GM23338 (cell line): Measurements from ENCODE around the gene WNT2. TPM values are rescaled to one million over a fixed set of nuclear protein-coding genes. Genes with fewer than 3 reads are reported as not detected.

ENCODE experiments used
- ATAC-seq: fragments of 200-7000 bp; cut with Tn5 transposase; 3 replicates; pipeline ENCODE4 v1.9.1; 2020
- DNase-seq: peaks from one replicate; pipeline ENCODE4 v3.0.0-alpha.2; 2015; ENCODE audit warnings: low spot score
- H2AFZ ChIP-seq: fragments of 200-600 bp; sonication (generic); 2 replicates; pipeline ENCODE4 v1.8.0; 2016; ENCODE audit warnings: antibody characterized with exemption, mild to moderate bottlenecking, moderate library complexity
- H3F3A ChIP-seq: fragments of 200-600 bp; sonication (generic); replicated peaks from 2 replicates; pipeline ENCODE4 v1.8.0; 2017; ENCODE audit warnings: antibody characterized with exemption, mixed run types, low read depth
- H3K27ac ChIP-seq: fragments of 200-600 bp; sonication (generic); 2 replicates; pipeline ENCODE4 v1.6.1; 2016; ENCODE audit warnings: low read depth
- H3K27me3 ChIP-seq: fragments of 200-600 bp; sonication (generic); 2 replicates; pipeline ENCODE4 v1.8.0; 2016; ENCODE audit warnings: mild to moderate bottlenecking, mixed run types, moderate library complexity; ENCODE audit not compliant: insufficient read depth
- H3K36me3 ChIP-seq: fragments of 200-600 bp; sonication (generic); 2 replicates; pipeline ENCODE4 v1.8.0; 2016; ENCODE audit warnings: mild to moderate bottlenecking; ENCODE audit not compliant: insufficient read depth
- H3K4me1 ChIP-seq: fragments of 200-600 bp; sonication (generic); 2 replicates; pipeline ENCODE4 v1.8.0; 2016; ENCODE audit warnings: mild to moderate bottlenecking, moderate library complexity; ENCODE audit not compliant: insufficient read depth
- H3K4me2 ChIP-seq: fragments of 200-600 bp; sonication (generic); 2 replicates; pipeline ENCODE4 v1.7.1; 2017; ENCODE audit warnings: mixed run types
- H3K4me3 ChIP-seq: fragments of 200-600 bp; sonication (generic); 2 replicates; pipeline ENCODE4 v1.6.1; 2016; ENCODE audit warnings: mixed run types
- H3K79me2 ChIP-seq: fragments of 200-600 bp; sonication (generic); replicated peaks from 2 replicates; pipeline ENCODE4 v1.8.0; 2017; ENCODE audit warnings: mild to moderate bottlenecking; ENCODE audit not compliant: insufficient read depth
- H3K9me2 ChIP-seq: fragments of 200-600 bp; sonication (generic); 2 replicates; pipeline ENCODE4 v1.8.0; 2017; ENCODE audit not compliant: insufficient read depth
- H4K20me1 ChIP-seq: fragments of 200-600 bp; sonication (generic); replicated peaks from 2 replicates; pipeline ENCODE4 v1.8.0; 2017; ENCODE audit warnings: mild to moderate bottlenecking; ENCODE audit not compliant: insufficient read depth
- H3K27ac Mint-ChIP-seq: 2 replicates; pipeline ENCODE4 v1.8.0; 2020; ENCODE audit warnings: inconsistent platforms, mild to moderate bottlenecking, moderate library complexity, mixed read lengths
- H3K27me3 Mint-ChIP-seq: 3 replicates; pipeline ENCODE4 v1.8.0; 2022; ENCODE audit warnings: low read depth, mild to moderate bottlenecking, moderate library complexity, mixed read lengths, inconsistent platforms; ENCODE audit not compliant: insufficient read depth, poor library complexity
- H3K36me3 Mint-ChIP-seq: 3 replicates; pipeline ENCODE4 v1.8.0; 2021; ENCODE audit warnings: low read depth, mild to moderate bottlenecking, inconsistent platforms, moderate library complexity, mixed read lengths
- H3K4me1 Mint-ChIP-seq: 3 replicates; pipeline ENCODE4 v1.8.0; 2020; ENCODE audit warnings: mild to moderate bottlenecking, inconsistent platforms, mixed read lengths
- H3K4me3 Mint-ChIP-seq: 3 replicates; pipeline ENCODE4 v1.8.0; 2021; ENCODE audit warnings: moderate library complexity, mild to moderate bottlenecking, inconsistent platforms, mixed read lengths
- H3K9me3 Mint-ChIP-seq: 3 replicates; pipeline ENCODE4 v1.8.0; 2020; ENCODE audit warnings: moderate library complexity, mild to moderate bottlenecking, inconsistent platforms, mixed read lengths
- CREB1 ChIP-seq: fragments of 250-450 bp; sonication (Bioruptor Pico); IDR thresholded peaks from 2 replicates; pipeline ENCODE4 v1.5.0; 2020; ENCODE audit warnings: low read depth, mild to moderate bottlenecking, moderate library complexity
- EZH2 ChIP-seq: fragments of 200-600 bp; sonication (generic); IDR thresholded peaks from one replicate; pipeline ENCODE4 v1.8.0; 2017; ENCODE audit warnings: antibody characterized with exemption, mild to moderate bottlenecking, low read depth; ENCODE audit not compliant: unreplicated experiment
- EZH2phosphoT487 ChIP-seq: fragments of 200-600 bp; sonication (generic); IDR thresholded peaks from one replicate; pipeline ENCODE4 v1.8.1; 2018; ENCODE audit warnings: antibody characterized with exemption; ENCODE audit not compliant: unreplicated experiment
- JUNB ChIP-seq: IDR thresholded peaks from one replicate; pipeline ENCODE4 v1.6.1; 2016; ENCODE audit warnings: antibody characterized with exemption; ENCODE audit not compliant: unreplicated experiment
- NANOG ChIP-seq: IDR thresholded peaks from 2 replicates; pipeline ENCODE4 v1.6.1; 2016; ENCODE audit warnings: antibody characterized with exemption, borderline replicate concordance
- POLR2AphosphoS5 ChIP-seq: IDR thresholded peaks from 2 replicates; pipeline ENCODE4 v1.6.1; 2016; ENCODE audit warnings: antibody characterized with exemption, low read depth
- STAT1 ChIP-seq: IDR thresholded peaks from one replicate; pipeline ENCODE4 v1.6.1; 2016; ENCODE audit warnings: antibody characterized with exemption; ENCODE audit not compliant: unreplicated experiment
- ZNF114 ChIP-seq: fragments of 250-450 bp; sonication (Bioruptor Pico); IDR thresholded peaks from 2 replicates; pipeline ENCODE4 v1.5.0; 2020; ENCODE audit warnings: mild to moderate bottlenecking, moderate library complexity
- ZNF331 ChIP-seq: fragments of 250-450 bp; sonication (Bioruptor Pico); IDR thresholded peaks from 2 replicates; pipeline ENCODE4 v1.5.0; 2020; ENCODE audit warnings: low read depth, mild to moderate bottlenecking, moderate library complexity
- polyA plus RNA-seq: library from polyadenylated mRNA; unstranded; fragments of >200 nt; fragmentation: Nextera tagmentation; extraction: Ambion mirVana; gene quantifications from 2 replicates; pipeline ENCODE4 v1.2.1, GENCODE V29; 2016
- total RNA-seq: library from RNA; depleted of rRNA; stranded (reverse); fragments of >200 nt; shearing (Covaris generic); gene quantifications from 2 replicates; pipeline ENCODE4 v1.2.3, GENCODE V29; 2014
- TF ChIP-seq, protein P1 (sequence below): IDR thresholded peaks from 2 replicates; pipeline ENCODE4 v1.6.1; 2016; ENCODE audit warnings: antibody characterized with exemption
- TF ChIP-seq, protein P2 (sequence below): fragments of 250-450 bp; sonication (Bioruptor Pico); IDR thresholded peaks from 2 replicates; pipeline ENCODE4 v1.5.0; 2020; ENCODE audit warnings: mild to moderate bottlenecking, moderate library complexity
- TF ChIP-seq, protein P3 (sequence below), 2 experiments: fragments of 200-600 bp in 1 of 2; sonication (generic) in 1 of 2; conservative IDR thresholded peaks; 2 replicates each; pipeline versions ENCODE4 v1.5.1 to v1.6.1; 2016 to 2017; ENCODE audit warnings: antibody characterized with exemption in 2 of 2, low read depth in 2 of 2, mild to moderate bottlenecking in 2 of 2, moderate library complexity in 1 of 2
- TF ChIP-seq, protein P4 (sequence below): IDR thresholded peaks from one replicate; pipeline ENCODE4 v1.6.1; 2018; ENCODE audit warnings: antibody characterized with exemption; ENCODE audit not compliant: unreplicated experiment

The WNT2 gene
- total and polyA plus RNA-seq, 2 experiments from 2014 or later = not detected

DNA sequence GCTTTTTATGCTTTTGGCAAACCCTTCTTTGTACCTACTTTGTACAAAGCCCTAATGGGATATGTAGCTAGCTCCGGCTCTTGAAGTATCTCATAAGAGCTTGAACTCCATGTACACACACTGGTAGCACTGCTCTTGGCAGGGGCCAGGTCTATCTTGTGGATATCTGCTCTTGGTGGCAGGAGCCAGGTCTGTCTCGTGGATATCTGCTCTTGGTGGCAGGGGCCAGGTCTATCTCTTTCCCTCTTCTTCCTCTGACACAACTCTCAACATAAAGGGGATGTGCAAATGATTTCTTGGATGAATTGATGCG lies 91.9 kb downstream of the WNT2 start:
- peaks cover 4% of the 10 kb centered on the region; the same call in 2 of the 3 replicates for H3K4me1 Mint-ChIP-seq
- no peak for DNase-seq
- no peak overlapping the region for H3K27ac ChIP-seq

More for the DNA sequence above, 91.9 kb downstream of the WNT2 start:
- no peaks in the 10 kb centered on the region for H3K27me3 ChIP-seq
- no peaks in the 10 kb centered on the region for H3K4me1 ChIP-seq
- no peaks in the 10 kb centered on the region for H3K79me2 ChIP-seq
- H3K9me3 Mint-ChIP-seq = 0 out of 3 replicates have a peak, but pooled peaks cover 2% of the 10 kb centered on the region
- H3K4me3 Mint-ChIP-seq = no peak overlapping the region
- no peak for ATAC-seq
- H3K4me3 ChIP-seq = no peak overlapping the region
- H3K4me2 ChIP-seq = no peak overlapping the region
- H3F3A ChIP-seq = no peaks in the 10 kb centered on the region
- no peak overlapping the region for H3K27ac Mint-ChIP-seq
- H4K20me1 ChIP-seq = no peaks in the 10 kb centered on the region
- H3K36me3 ChIP-seq = no peaks in the 10 kb centered on the region
- no peak overlapping the region for H2AFZ ChIP-seq
- H3K36me3 Mint-ChIP-seq = no peaks in the 10 kb centered on the region
- no peaks in the 10 kb centered on the region for H3K27me3 Mint-ChIP-seq
- TF ChIP-seq STAT1 (no peak), JUNB (no peak), ZNF114 (no peak), CREB1 (no peak), POLR2AphosphoS5 (no peak), ZNF331 (CRISPR knock-in tag) (no peak), EZH2phosphoT487 (no peak), EZH2 (no peak), NANOG (no peak)
- TF ChIP-seq, protein P1, sequence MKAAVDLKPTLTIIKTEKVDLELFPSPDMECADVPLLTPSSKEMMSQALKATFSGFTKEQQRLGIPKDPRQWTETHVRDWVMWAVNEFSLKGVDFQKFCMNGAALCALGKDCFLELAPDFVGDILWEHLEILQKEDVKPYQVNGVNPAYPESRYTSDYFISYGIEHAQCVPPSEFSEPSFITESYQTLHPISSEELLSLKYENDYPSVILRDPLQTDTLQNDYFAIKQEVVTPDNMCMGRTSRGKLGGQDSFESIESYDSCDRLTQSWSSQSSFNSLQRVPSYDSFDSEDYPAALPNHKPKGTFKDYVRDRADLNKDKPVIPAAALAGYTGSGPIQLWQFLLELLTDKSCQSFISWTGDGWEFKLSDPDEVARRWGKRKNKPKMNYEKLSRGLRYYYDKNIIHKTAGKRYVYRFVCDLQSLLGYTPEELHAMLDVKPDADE = no peak
- TF ChIP-seq, protein P2, sequence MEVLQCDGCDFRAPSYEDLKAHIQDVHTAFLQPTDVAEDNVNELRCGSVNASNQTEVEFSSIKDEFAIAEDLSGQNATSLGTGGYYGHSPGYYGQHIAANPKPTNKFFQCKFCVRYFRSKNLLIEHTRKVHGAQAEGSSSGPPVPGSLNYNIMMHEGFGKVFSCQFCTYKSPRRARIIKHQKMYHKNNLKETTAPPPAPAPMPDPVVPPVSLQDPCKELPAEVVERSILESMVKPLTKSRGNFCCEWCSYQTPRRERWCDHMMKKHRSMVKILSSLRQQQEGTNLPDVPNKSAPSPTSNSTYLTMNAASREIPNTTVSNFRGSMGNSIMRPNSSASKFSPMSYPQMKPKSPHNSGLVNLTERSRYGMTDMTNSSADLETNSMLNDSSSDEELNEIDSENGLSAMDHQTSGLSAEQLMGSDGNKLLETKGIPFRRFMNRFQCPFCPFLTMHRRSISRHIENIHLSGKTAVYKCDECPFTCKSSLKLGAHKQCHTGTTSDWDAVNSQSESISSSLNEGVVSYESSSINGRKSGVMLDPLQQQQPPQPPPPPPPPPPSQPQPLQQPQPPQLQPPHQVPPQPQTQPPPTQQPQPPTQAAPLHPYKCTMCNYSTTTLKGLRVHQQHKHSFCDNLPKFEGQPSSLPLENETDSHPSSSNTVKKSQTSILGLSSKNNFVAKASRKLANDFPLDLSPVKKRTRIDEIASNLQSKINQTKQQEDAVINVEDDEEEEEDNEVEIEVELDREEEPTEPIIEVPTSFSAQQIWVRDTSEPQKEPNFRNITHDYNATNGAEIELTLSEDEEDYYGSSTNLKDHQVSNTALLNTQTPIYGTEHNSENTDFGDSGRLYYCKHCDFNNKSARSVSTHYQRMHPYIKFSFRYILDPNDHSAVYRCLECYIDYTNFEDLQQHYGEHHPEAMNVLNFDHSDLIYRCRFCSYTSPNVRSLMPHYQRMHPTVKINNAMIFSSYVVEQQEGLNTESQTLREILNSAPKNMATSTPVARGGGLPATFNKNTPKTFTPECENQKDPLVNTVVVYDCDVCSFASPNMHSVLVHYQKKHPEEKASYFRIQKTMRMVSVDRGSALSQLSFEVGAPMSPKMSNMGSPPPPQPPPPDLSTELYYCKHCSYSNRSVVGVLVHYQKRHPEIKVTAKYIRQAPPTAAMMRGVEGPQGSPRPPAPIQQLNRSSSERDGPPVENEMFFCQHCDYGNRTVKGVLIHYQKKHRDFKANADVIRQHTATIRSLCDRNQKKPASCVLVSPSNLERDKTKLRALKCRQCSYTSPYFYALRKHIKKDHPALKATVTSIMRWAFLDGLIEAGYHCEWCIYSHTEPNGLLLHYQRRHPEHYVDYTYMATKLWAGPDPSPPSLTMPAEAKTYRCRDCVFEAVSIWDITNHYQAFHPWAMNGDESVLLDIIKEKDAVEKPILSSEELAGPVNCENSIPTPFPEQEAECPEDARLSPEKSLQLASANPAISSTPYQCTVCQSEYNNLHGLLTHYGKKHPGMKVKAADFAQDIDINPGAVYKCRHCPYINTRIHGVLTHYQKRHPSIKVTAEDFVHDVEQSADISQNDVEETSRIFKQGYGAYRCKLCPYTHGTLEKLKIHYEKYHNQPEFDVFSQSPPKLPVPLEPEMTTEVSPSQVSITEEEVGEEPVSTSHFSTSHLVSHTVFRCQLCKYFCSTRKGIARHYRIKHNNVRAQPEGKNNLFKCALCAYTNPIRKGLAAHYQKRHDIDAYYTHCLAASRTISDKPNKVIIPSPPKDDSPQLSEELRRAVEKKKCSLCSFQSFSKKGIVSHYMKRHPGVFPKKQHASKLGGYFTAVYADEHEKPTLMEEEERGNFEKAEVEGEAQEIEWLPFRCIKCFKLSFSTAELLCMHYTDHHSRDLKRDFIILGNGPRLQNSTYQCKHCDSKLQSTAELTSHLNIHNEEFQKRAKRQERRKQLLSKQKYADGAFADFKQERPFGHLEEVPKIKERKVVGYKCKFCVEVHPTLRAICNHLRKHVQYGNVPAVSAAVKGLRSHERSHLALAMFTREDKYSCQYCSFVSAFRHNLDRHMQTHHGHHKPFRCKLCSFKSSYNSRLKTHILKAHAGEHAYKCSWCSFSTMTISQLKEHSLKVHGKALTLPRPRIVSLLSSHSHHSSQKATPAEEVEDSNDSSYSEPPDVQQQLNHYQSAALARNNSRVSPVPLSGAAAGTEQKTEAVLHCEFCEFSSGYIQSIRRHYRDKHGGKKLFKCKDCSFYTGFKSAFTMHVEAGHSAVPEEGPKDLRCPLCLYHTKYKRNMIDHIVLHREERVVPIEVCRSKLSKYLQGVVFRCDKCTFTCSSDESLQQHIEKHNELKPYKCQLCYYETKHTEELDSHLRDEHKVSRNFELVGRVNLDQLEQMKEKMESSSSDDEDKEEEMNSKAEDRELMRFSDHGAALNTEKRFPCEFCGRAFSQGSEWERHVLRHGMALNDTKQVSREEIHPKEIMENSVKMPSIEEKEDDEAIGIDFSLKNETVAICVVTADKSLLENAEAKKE (CRISPR knock-in tag) = no peak
- TF ChIP-seq, protein P3, sequence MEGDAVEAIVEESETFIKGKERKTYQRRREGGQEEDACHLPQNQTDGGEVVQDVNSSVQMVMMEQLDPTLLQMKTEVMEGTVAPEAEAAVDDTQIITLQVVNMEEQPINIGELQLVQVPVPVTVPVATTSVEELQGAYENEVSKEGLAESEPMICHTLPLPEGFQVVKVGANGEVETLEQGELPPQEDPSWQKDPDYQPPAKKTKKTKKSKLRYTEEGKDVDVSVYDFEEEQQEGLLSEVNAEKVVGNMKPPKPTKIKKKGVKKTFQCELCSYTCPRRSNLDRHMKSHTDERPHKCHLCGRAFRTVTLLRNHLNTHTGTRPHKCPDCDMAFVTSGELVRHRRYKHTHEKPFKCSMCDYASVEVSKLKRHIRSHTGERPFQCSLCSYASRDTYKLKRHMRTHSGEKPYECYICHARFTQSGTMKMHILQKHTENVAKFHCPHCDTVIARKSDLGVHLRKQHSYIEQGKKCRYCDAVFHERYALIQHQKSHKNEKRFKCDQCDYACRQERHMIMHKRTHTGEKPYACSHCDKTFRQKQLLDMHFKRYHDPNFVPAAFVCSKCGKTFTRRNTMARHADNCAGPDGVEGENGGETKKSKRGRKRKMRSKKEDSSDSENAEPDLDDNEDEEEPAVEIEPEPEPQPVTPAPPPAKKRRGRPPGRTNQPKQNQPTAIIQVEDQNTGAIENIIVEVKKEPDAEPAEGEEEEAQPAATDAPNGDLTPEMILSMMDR (conservative IDR thresholded peaks at IDR 0.05; ENCODE audit: low read depth in 2 of 2) = no peak
- TF ChIP-seq, protein P4, sequence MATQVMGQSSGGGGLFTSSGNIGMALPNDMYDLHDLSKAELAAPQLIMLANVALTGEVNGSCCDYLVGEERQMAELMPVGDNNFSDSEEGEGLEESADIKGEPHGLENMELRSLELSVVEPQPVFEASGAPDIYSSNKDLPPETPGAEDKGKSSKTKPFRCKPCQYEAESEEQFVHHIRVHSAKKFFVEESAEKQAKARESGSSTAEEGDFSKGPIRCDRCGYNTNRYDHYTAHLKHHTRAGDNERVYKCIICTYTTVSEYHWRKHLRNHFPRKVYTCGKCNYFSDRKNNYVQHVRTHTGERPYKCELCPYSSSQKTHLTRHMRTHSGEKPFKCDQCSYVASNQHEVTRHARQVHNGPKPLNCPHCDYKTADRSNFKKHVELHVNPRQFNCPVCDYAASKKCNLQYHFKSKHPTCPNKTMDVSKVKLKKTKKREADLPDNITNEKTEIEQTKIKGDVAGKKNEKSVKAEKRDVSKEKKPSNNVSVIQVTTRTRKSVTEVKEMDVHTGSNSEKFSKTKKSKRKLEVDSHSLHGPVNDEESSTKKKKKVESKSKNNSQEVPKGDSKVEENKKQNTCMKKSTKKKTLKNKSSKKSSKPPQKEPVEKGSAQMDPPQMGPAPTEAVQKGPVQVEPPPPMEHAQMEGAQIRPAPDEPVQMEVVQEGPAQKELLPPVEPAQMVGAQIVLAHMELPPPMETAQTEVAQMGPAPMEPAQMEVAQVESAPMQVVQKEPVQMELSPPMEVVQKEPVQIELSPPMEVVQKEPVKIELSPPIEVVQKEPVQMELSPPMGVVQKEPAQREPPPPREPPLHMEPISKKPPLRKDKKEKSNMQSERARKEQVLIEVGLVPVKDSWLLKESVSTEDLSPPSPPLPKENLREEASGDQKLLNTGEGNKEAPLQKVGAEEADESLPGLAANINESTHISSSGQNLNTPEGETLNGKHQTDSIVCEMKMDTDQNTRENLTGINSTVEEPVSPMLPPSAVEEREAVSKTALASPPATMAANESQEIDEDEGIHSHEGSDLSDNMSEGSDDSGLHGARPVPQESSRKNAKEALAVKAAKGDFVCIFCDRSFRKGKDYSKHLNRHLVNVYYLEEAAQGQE = no peak
- H3K9me2 ChIP-seq = 0 out of 2 replicates have a peak, but pooled peaks cover 4% of the 10 kb centered on the region
